GM12873 (cell line): ENCODE results near the gene ASAP2.

Experiments
- CTCF ChIP-seq: IDR thresholded peaks from 2 replicates; pipeline ENCODE4 v1.5.1; 2012; ENCODE audit warnings: low read depth, mild to moderate bottlenecking, moderate library complexity, low read length, control low read depth; ENCODE audit not compliant: insufficient read depth; ENCODE audit errors: missing control alignments

Gene ASAP2

GRCh38 chr2:9199716-9200632 lies 6.6 kb upstream of the ASAP2 start:
- TF ChIP-seq CTCF, result no peak

GRCh38 chr2:9200633-9201015 lies 6.0 kb upstream of the ASAP2 start:
- TF ChIP-seq CTCF, result no peak

GRCh38 chr2:9201185-9201891 lies 5.3 kb upstream of the ASAP2 start:
- no peak for TF ChIP-seq CTCF

- no peak for TF ChIP-seq CTCF
Observed at GRCh38 chr2:9203006-9203405, 3.6 kb upstream of the ASAP2 start.

GRCh38 chr2:9203876-9204275 lies 2.7 kb upstream of the ASAP2 start:
- TF ChIP-seq CTCF, result no peak

GRCh38 chr2:9204939-9205338 lies 1.7 kb upstream of the ASAP2 start:
- TF ChIP-seq CTCF, result no peak

- no peak for TF ChIP-seq CTCF
Observed at GRCh38 chr2:9205486-9205885, 1.1 kb upstream of the ASAP2 start.
